Vagina (tissue), 2 donors: ENCODE results near the gene CAPN15.

ENCODE experiments used
- CTCF ChIP-seq, 3 experiments: fragments of 450-650 bp in 2 of 3; fragments of 200-600 bp in 1 of 3; sonication (generic) in 1 of 3; IDR thresholded peaks; one replicate each; pipeline ENCODE4 v1.5.1; 2017 to 2019; ENCODE audit warnings: antibody characterized with exemption in 3 of 3, mild to moderate bottlenecking in 2 of 3, moderate library complexity in 2 of 3
- POLR2A ChIP-seq, 2 donors: fragments of 450-650 bp; IDR thresholded peaks; one replicate each; pipeline ENCODE4 v1.6.1; 2017; ENCODE audit warnings: antibody characterized with exemption in 2 of 2, mild to moderate bottlenecking in 2 of 2, moderate library complexity in 2 of 2

GRCh38 chr16:563072-563644, 35.6 kb downstream of the CAPN15 start:
- TF ChIP-seq CTCF (IDR thresholded peaks at IDR 0.05): no peak
- no peak for TF ChIP-seq POLR2A (IDR thresholded peaks at IDR 0.05)
